Neural cell (in vitro differentiated cells): ENCODE measurements around the gene ZNF814.
"Not testable (repeated sequence)": the region's sequence is repeated elsewhere in the genome, so short reads cannot be mapped to it uniquely, and the experiment has no call there.

Experiments used
- CTCF ChIP-seq: fragments of 450-650 bp; IDR thresholded peaks from 2 replicates; pipeline ENCODE4 v1.5.1; 2014; ENCODE audit warnings: antibody characterized with exemption, mild to moderate bottlenecking, moderate library complexity; ENCODE audit not compliant: poor library complexity, severe bottlenecking
- EP300 ChIP-seq: fragments of 450-650 bp; conservative IDR thresholded peaks from 2 replicates; pipeline ENCODE4 v1.6.1; 2014; ENCODE audit warnings: antibody characterized with exemption, mild to moderate bottlenecking, moderate library complexity; ENCODE audit not compliant: poor library complexity, severe bottlenecking
- EZH2 ChIP-seq: fragments of 200-600, 300-800 bp; shearing (Covaris generic), sonication (generic); IDR thresholded peaks from 2 replicates; pipeline ENCODE4 v1.6.1; 2014; ENCODE audit warnings: antibody characterized with exemption, low read length, borderline replicate concordance, mild to moderate bottlenecking; ENCODE audit not compliant: insufficient read depth, poor library complexity, severe bottlenecking
- REST ChIP-seq: IDR thresholded peaks from 2 replicates; pipeline ENCODE4 v1.6.1; 2012; ENCODE audit warnings: borderline replicate concordance
- TAF1 ChIP-seq: IDR thresholded peaks from 2 replicates; pipeline ENCODE4 v1.6.1; 2012; ENCODE audit warnings: low read depth

GRCh38 chr19:57810410-57811295 is 78.2 kb downstream of the ZNF814 start:
- TF ChIP-seq CTCF, EP300, EZH2, REST, TAF1: not testable (repeated sequence)
